ENCODE measurements around the gene CLNS1A.
"Not testable (repeated sequence)": the region's sequence is repeated elsewhere in the genome, so short reads cannot be mapped to it uniquely, and the experiment has no call there.

The CLNS1A gene

DNA sequence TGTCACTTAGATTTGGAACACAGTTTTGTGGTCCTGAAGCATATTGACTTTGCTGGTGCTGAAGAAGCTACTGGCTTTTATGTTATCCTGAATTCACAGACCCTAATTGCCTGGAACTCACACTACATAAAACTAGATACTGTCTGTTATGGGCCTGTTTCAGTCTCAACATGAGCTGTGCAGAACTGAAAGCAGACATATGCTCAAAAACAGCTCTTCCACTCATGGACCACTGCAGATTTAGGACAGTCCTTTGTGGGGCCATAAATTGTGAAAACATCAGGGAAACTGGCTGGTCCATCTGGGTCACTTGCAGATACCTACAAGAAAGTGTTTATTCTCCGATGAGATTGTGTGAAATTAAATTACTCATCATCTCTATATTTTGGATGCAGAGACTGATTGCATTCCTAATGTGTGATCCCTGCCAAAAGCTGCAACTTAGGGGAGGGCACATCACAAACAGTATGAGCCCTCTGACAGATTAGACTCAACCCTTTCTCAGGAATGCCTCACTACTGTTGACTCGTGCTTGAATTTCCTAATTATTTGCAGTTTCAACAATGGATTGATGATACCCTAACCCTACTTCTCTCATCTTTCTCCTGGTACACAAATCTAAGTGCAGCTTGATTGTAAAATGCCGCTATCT lies 10.2 kb upstream of the CLNS1A start:
- Histone ChIP-seq H3K36me3 (ENCODE audit: insufficient read depth, low read length) (no peaks in the 10 kb centered on the region), H3K9me3 (ENCODE audit: control insufficient read depth, insufficient read depth, low read length) (no peaks in the 10 kb centered on the region), H3K9ac (ENCODE audit: low read depth, low read length) (no peak overlapping the region), H3K4me1 (ENCODE audit: insufficient read depth, low read length) (no peaks in the 10 kb centered on the region)

GRCh38 chr11:77644887-77645286 lies 7.3 kb upstream of the CLNS1A start:
- Histone ChIP-seq H3K36me3 (ENCODE audit: insufficient read depth, low read length) (no peaks in the 10 kb centered on the region), H3K4me1 (ENCODE audit: insufficient read depth, low read length) (no peaks in the 10 kb centered on the region), H3K9ac (ENCODE audit: low read depth, low read length) (no peak overlapping the region)

GRCh38 chr11:77642228-77642627 lies 4.6 kb upstream of the CLNS1A start:
- no peaks in the 10 kb centered on the region for H3K9me3 ChIP-seq (ENCODE audit: control insufficient read depth, insufficient read depth, low read length)
- H3K4me1 ChIP-seq (ENCODE audit: insufficient read depth, low read length), result no peaks in the 10 kb centered on the region
- no peaks in the 10 kb centered on the region for H3K36me3 ChIP-seq (ENCODE audit: insufficient read depth, low read length)
- no peak overlapping the region for H3K9ac ChIP-seq (ENCODE audit: low read depth, low read length)

More at GRCh38 chr11:77644887-77645286, 7.3 kb upstream of the CLNS1A start:
- no peaks in the 10 kb centered on the region for H3K9me3 ChIP-seq (ENCODE audit: control insufficient read depth, insufficient read depth, low read length)

GRCh38 chr11:77636731-77637344 lies 756 bp downstream of the CLNS1A start:
- H3K36me3 ChIP-seq (ENCODE audit: insufficient read depth, low read length), result no peaks in the 10 kb centered on the region
- no peaks in the 10 kb centered on the region for H3K9me3 ChIP-seq (ENCODE audit: control insufficient read depth, insufficient read depth, low read length)
- H3K4me1 ChIP-seq (ENCODE audit: insufficient read depth, low read length), result no peaks in the 10 kb centered on the region
- H3K9ac ChIP-seq (ENCODE audit: low read depth, low read length), result peak overlapping the region; percentile 89

DNA sequence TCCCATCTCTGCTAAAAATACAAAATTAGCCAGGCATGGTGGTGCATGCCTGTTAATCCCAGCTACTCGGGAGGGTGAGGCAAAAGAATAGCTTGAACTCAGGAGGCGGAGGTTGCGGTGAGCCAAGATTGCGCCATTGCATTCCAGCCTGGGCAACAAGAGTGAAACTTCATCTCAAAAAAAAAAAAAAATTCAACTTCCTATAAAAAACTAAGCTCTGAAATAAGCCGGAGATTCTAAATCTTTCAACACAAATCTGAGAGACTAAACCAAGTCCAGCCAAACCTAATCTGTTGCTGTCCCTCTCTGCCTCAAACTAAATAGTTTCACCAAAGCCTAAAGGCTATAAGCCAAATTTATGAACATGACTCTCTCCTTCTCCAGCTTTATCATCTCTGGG lies 3.7 kb downstream of the CLNS1A start:
- not testable (repeated sequence) for H3K9me3 ChIP-seq (ENCODE audit: control insufficient read depth, insufficient read depth, low read length); H3K9ac ChIP-seq (ENCODE audit: low read depth, low read length); H3K4me1 ChIP-seq (ENCODE audit: insufficient read depth, low read length); H3K36me3 ChIP-seq (ENCODE audit: insufficient read depth, low read length)

- H3K9me3 ChIP-seq (ENCODE audit: control insufficient read depth, insufficient read depth, low read length), result no peaks in the 10 kb centered on the region
- no peaks in the 10 kb centered on the region; the same call in 1 of the 2 replicates for H3K36me3 ChIP-seq (ENCODE audit: insufficient read depth, low read length)
- H3K9ac ChIP-seq (ENCODE audit: low read depth, low read length), result no peak overlapping the region
- H3K4me1 ChIP-seq (ENCODE audit: insufficient read depth, low read length), result no peaks in the 10 kb centered on the region
Measured at GRCh38 chr11:77630157-77630710, 7.4 kb downstream of the CLNS1A start.

- H3K9me3 ChIP-seq (ENCODE audit: control insufficient read depth, insufficient read depth, low read length), result no peaks in the 10 kb centered on the region
- no peak overlapping the region for H3K9ac ChIP-seq (ENCODE audit: low read depth, low read length)
- H3K4me1 ChIP-seq (ENCODE audit: insufficient read depth, low read length), result no peaks in the 10 kb centered on the region
- peaks cover 26% of the 10 kb centered on the region for H3K36me3 ChIP-seq (ENCODE audit: insufficient read depth, low read length)
Measured at GRCh38 chr11:77619576-77620198, 17.9 kb downstream of the CLNS1A start.

GRCh38 chr11:77617892-77618291 lies 19.7 kb downstream of the CLNS1A start:
- no peaks in the 10 kb centered on the region for H3K4me1 ChIP-seq (ENCODE audit: insufficient read depth, low read length)
- no peak overlapping the region for H3K9ac ChIP-seq (ENCODE audit: low read depth, low read length)
- H3K9me3 ChIP-seq (ENCODE audit: control insufficient read depth, insufficient read depth, low read length), result no peaks in the 10 kb centered on the region
- peaks cover 24% of the 10 kb centered on the region for H3K36me3 ChIP-seq (ENCODE audit: insufficient read depth, low read length)

- Histone ChIP-seq H3K36me3 (ENCODE audit: insufficient read depth, low read length) (peaks cover 20% of the 10 kb centered on the region), H3K4me1 (ENCODE audit: insufficient read depth, low read length) (no peaks in the 10 kb centered on the region), H3K9ac (ENCODE audit: low read depth, low read length) (no peak overlapping the region), H3K9me3 (ENCODE audit: control insufficient read depth, insufficient read depth, low read length) (no peaks in the 10 kb centered on the region)
Measured at GRCh38 chr11:77611921-77612320, 25.7 kb downstream of the CLNS1A start.

DNA sequence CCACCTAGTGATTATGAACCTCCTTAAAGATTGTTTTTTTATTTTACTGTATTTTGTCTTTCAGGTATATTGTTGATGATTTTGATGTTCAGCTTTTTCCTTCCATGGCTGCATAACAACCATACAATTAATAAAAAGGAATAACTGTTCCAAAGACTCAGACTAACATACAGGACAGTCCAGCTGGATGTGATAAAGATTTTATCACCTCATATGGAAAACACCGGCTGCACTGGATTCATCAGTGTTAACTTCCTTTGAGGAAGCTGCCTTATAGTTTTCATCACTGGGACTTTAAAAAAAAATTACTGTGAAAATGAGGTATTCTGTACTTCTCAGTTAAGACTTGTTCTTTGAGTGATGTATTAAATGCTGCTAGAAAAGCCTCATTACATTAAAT lies 28.4 kb downstream of the CLNS1A start:
- Histone ChIP-seq H3K9ac (ENCODE audit: low read depth, low read length) (no peak overlapping the region), H3K36me3 (ENCODE audit: insufficient read depth, low read length) (peaks cover 16% of the 10 kb centered on the region), H3K9me3 (ENCODE audit: control insufficient read depth, insufficient read depth, low read length) (no peaks in the 10 kb centered on the region), H3K4me1 (ENCODE audit: insufficient read depth, low read length) (no peaks in the 10 kb centered on the region)

GRCh38 chr11:77604281-77604680 lies 33.3 kb downstream of the CLNS1A start:
- no peaks in the 10 kb centered on the region for H3K9me3 ChIP-seq (ENCODE audit: control insufficient read depth, insufficient read depth, low read length)
- H3K9ac ChIP-seq (ENCODE audit: low read depth, low read length), result no peak overlapping the region
- H3K36me3 ChIP-seq (ENCODE audit: insufficient read depth, low read length), result peaks cover 12% of the 10 kb centered on the region; the same call in 1 of the 2 replicates
- H3K4me1 ChIP-seq (ENCODE audit: insufficient read depth, low read length), result no peaks in the 10 kb centered on the region

DNA sequence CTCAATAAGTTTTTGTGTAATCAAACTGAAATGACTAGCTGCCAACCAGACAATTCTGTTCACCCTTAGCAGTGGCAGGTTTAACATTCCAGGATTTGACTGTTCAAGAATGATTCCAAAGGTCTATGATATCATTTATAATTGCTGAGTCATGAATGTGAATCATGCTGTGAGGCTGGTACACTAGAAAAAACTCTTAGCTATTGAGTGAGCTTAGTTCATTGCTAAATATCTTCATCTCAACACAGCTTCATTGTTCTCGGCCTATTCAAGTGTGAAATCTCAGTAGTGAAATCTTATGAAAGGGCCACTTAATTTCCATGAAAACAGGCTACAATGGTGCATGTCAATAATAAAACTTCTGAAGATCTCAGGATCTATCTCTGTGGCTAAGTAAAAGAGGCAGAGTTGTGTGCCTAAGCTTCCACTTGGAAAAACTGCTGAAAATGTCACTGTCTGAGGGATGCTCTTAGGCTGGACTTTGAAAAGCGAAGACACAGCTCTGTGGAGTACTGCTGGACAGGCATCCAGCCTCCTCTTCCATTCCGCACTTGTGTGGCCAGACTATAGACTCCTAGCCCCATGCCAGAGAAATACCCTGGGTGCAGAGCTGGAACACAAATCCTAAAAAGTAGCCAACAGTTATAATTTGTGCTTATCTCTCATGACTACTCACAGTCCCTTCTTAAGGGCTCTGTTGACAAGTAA lies 35.1 kb downstream of the CLNS1A start:
- Histone ChIP-seq H3K4me1 (ENCODE audit: insufficient read depth, low read length) (no peaks in the 10 kb centered on the region), H3K9me3 (ENCODE audit: control insufficient read depth, insufficient read depth, low read length) (no peaks in the 10 kb centered on the region), H3K36me3 (ENCODE audit: insufficient read depth, low read length) (peaks cover 12% of the 10 kb centered on the region; the same call in 1 of the 2 replicates), H3K9ac (ENCODE audit: low read depth, low read length) (no peak overlapping the region)

- Histone ChIP-seq H3K9ac (ENCODE audit: low read depth, low read length) (no peak overlapping the region), H3K9me3 (ENCODE audit: control insufficient read depth, insufficient read depth, low read length) (no peaks in the 10 kb centered on the region), H3K4me1 (ENCODE audit: insufficient read depth, low read length) (no peaks in the 10 kb centered on the region), H3K36me3 (ENCODE audit: insufficient read depth, low read length) (peaks cover 4% of the 10 kb centered on the region; the same call in 1 of the 2 replicates)
Measured at GRCh38 chr11:77598195-77598594, 39.4 kb downstream of the CLNS1A start.

GRCh38 chr11:77596626-77597025 lies 41.0 kb downstream of the CLNS1A start:
- Histone ChIP-seq H3K36me3 (ENCODE audit: insufficient read depth, low read length) (peaks cover 4% of the 10 kb centered on the region; the same call in 1 of the 2 replicates), H3K9ac (ENCODE audit: low read depth, low read length) (no peak overlapping the region), H3K4me1 (ENCODE audit: insufficient read depth, low read length) (no peaks in the 10 kb centered on the region), H3K9me3 (ENCODE audit: control insufficient read depth, insufficient read depth, low read length) (no peaks in the 10 kb centered on the region)
